ENCODE results near the gene ZNHIT2. TPM values are rescaled to one million over a fixed set of nuclear protein-coding genes. Genes with fewer than 3 reads are reported as not detected.

Gene ZNHIT2
- total and polyA plus RNA-seq, 2 of the 8 experiments (the other 6 are each of a cell fraction or from before 2014, with no cell fraction given), result 13.0 to 16.1 TPM

DNA sequence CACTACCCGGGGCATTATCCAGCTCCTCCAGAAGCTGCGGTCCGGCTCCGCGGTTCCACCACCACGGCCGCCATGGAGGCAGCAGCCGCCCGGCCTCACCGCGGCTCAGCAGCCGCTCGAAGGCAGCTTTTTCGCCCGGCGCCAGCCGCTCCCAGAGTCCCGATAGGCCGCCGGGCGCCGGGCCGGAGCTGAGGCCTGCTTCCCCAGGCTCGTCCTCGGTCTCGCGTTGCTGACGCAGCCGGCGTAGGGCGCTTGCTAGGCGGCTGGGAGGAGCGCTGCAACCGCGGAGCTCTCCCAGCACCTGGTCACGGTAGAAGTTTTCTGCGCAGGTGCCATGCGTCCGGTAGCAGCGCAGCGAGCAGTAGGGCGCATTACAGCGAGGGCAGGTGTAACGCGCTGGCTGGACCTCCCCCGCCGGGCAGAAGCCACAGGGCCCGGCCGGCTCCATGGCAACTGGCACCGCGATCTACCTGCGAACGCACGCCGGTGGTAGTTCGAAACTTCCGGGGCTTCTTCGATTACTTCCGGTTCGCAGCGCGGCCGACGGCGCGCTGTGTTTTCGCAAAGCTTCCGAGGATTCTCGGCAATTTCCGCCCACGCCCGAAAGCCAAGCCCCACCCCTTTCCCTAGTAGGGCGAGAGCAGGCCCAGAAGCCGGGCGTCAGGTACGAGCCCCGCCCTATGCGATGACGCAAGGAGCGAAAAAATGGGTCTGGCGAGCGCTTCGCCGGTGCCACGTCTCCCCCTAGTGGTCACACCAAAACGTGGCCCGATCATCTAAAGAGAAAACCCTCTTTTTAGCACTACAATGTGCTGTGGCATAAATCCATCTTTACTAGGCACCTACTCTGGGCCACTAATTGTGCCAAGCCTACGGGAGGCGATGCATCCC is at the start of gene ZNHIT2 (continued):
- TF ChIP-seq USF2 (IDR thresholded peaks at IDR 0.05; ENCODE audit: low read length) (no peak), TBP (IDR thresholded peaks at IDR 0.05; ENCODE audit: low read depth, low read length) (peak; percentile 32; the same call in 1 of the 2 replicates), RXRA (IDR thresholded peaks at IDR 0.05; ENCODE audit: insufficient read depth, low read depth, low read length) (no peak), NRF1 (IDR thresholded peaks at IDR 0.05; ENCODE audit: low read depth, low read length) (peak; percentile 13; the same call in 1 of the 2 replicates), SRF (IDR thresholded peaks at IDR 0.05; ENCODE audit: low read depth, low read length) (0 out of 2 replicates have a peak, but pooled peaks have one; percentile 46), POLR2AphosphoS5 (IDR thresholded peaks at IDR 0.05; ENCODE audit: low read depth, low read length) (peak; percentile 92), TCF12 (IDR thresholded peaks at IDR 0.05; ENCODE audit: low read depth, low read length) (0 out of 2 replicates have a peak, but pooled peaks have one; percentile 16), SUZ12 (IDR thresholded peaks at IDR 0.05; ENCODE audit: low read length) (no peak), RNF2 (IDR thresholded peaks at IDR 0.05; ENCODE audit: borderline replicate concordance, low read depth, low read length, missing control alignments, poor library complexity, severe bottlenecking) (no peak), HDAC6 (IDR thresholded peaks at IDR 0.05; ENCODE audit: low read depth, low read length) (no peak)
- TF ChIP-seq, protein P1, sequence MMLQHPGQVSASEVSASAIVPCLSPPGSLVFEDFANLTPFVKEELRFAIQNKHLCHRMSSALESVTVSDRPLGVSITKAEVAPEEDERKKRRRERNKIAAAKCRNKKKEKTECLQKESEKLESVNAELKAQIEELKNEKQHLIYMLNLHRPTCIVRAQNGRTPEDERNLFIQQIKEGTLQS (IDR thresholded peaks at IDR 0.05; ENCODE audit: insufficient read depth, low read depth, low read length), result peak; percentile 87; the same call in 1 of the 2 replicates
